Measurements from ENCODE around the gene TNP2.
A peak's percentile ranks its signal among the peaks of the same experiment; 100 is the strongest.

TNP2 gene

GRCh38 chr16:11268921-11269375 lies at the start of gene TNP2:
Gene TNP2, minus strand, starts transcription at chr16:11269325. Its CDS starts 63 bp downstream, at chr16:11269262.
- DNase-seq (ENCODE audit: low read depth) = no peak

- no peak for DNase-seq (ENCODE audit: low read depth)
Observed at GRCh38 chr16:11318817-11319216, 49.7 kb upstream of the TNP2 start.

- DNase-seq (ENCODE audit: low read depth) = no peak
Observed at GRCh38 chr16:11316331-11317015, 47.3 kb upstream of the TNP2 start.

- DNase-seq (ENCODE audit: low read depth) = peak; percentile 69
Observed at GRCh38 chr16:11315510-11315909, 46.4 kb upstream of the TNP2 start.

GRCh38 chr16:11314309-11314894 lies 45.3 kb upstream of the TNP2 start:
- no peak for DNase-seq (ENCODE audit: low read depth)

- no peak for DNase-seq (ENCODE audit: low read depth)
Observed at GRCh38 chr16:11313493-11314308, 44.6 kb upstream of the TNP2 start.

- DNase-seq (ENCODE audit: low read depth) = peak; percentile 75
Observed at GRCh38 chr16:11312718-11313492, 43.8 kb upstream of the TNP2 start.

- peak; percentile 58 for DNase-seq (ENCODE audit: low read depth)
Observed at GRCh38 chr16:11310997-11311561, 42.0 kb upstream of the TNP2 start.

- DNase-seq (ENCODE audit: low read depth) = no peak
Observed at GRCh38 chr16:11310634-11310977, 41.5 kb upstream of the TNP2 start.

GRCh38 chr16:11309895-11310633 lies 40.9 kb upstream of the TNP2 start:
- no peak for DNase-seq (ENCODE audit: low read depth)

- DNase-seq (ENCODE audit: low read depth) = no peak
Observed at GRCh38 chr16:11308493-11309283, 39.6 kb upstream of the TNP2 start.

GRCh38 chr16:11307639-11308492 lies 38.7 kb upstream of the TNP2 start:
- no peak for DNase-seq (ENCODE audit: low read depth)

GRCh38 chr16:11306997-11307638 lies 38.0 kb upstream of the TNP2 start:
- peak; percentile 41 for DNase-seq (ENCODE audit: low read depth)

- DNase-seq (ENCODE audit: low read depth) = no peak
Observed at GRCh38 chr16:11306381-11306780, 37.3 kb upstream of the TNP2 start.

- DNase-seq (ENCODE audit: low read depth) = no peak
Observed at GRCh38 chr16:11303405-11304138, 34.4 kb upstream of the TNP2 start.

GRCh38 chr16:11302977-11303376 lies 33.9 kb upstream of the TNP2 start:
- no peak for DNase-seq (ENCODE audit: low read depth)

- no peak for DNase-seq (ENCODE audit: low read depth)
Observed at GRCh38 chr16:11301645-11302501, 32.7 kb upstream of the TNP2 start.
